Sigmoid colon (tissue), 4 donors: Measurements from ENCODE around the gene KCNJ15.

Experiments
- CTCF ChIP-seq, 4 experiments: fragments of 450-650 bp in 3 of 4; fragments of 200-600 bp in 1 of 4; IDR thresholded peaks; one replicate each; pipeline ENCODE4 v1.5.1; 2016 to 2019; ENCODE audit warnings: antibody characterized with exemption in 4 of 4, mild to moderate bottlenecking in 3 of 4, moderate library complexity in 2 of 4
- EP300 ChIP-seq, 4 donors: sonication (generic); formaldehyde crosslinking; IDR thresholded peaks; one replicate each; pipeline ENCODE4 v1.6.1; 2017; ENCODE audit warnings: antibody characterized with exemption in 4 of 4
- POLR2A ChIP-seq, 2 donors: fragments of 450-650 bp; IDR thresholded peaks; one replicate each; pipeline ENCODE4 v1.6.1; 2016; ENCODE audit warnings: antibody characterized with exemption in 2 of 2, mild to moderate bottlenecking in 2 of 2, moderate library complexity in 2 of 2
- POLR2AphosphoS5 ChIP-seq, 4 donors: sonication (generic); formaldehyde crosslinking; IDR thresholded peaks; one replicate each; pipeline ENCODE4 v1.6.1; 2017; ENCODE audit warnings: antibody characterized with exemption in 4 of 4

GRCh38 chr21:38308532-38309119, 51.8 kb downstream of the KCNJ15 start:
- TF ChIP-seq EP300 (IDR thresholded peaks at IDR 0.05) (no peak), CTCF (IDR thresholded peaks at IDR 0.05) (no peak), POLR2A (IDR thresholded peaks at IDR 0.05) (no peak), POLR2AphosphoS5 (IDR thresholded peaks at IDR 0.05) (no peak)
